HG03342 (cell line): Measurements from ENCODE around the gene INPP5K.
A peak's percentile ranks its signal among the peaks of the same experiment; 100 is the strongest.
"Not testable (repeated sequence)": the region's sequence is repeated elsewhere in the genome, so short reads cannot be mapped to it uniquely, and the experiment has no call there.

Experiments used
- ATAC-seq: cut with Tn5 transposase; IDR thresholded peaks from one replicate; pipeline ENCODE4 v1.9.1; 2021; ENCODE audit warnings: mild to moderate bottlenecking, moderate library complexity; ENCODE audit not compliant: unreplicated experiment

The INPP5K gene

GRCh38 chr17:1469231-1469852, 47.1 kb downstream of the INPP5K start:
- ATAC-seq: no peak

- no peak for ATAC-seq
Measured at GRCh38 chr17:1467898-1468492, 48.4 kb downstream of the INPP5K start.

GRCh38 chr17:1467258-1467657, 49.2 kb downstream of the INPP5K start:
- ATAC-seq: no peak

GRCh38 chr17:1464186-1464585, 52.2 kb downstream of the INPP5K start:
- no peak for ATAC-seq

GRCh38 chr17:1462164-1463112, 54.0 kb downstream of the INPP5K start:
- no peak for ATAC-seq

- no peak for ATAC-seq
Measured at GRCh38 chr17:1461198-1461944, 55.0 kb downstream of the INPP5K start.

GRCh38 chr17:1460233-1460632, 56.2 kb downstream of the INPP5K start:
- no peak for ATAC-seq

- peak; percentile 78 for ATAC-seq
Measured at GRCh38 chr17:1455797-1456599, 60.4 kb downstream of the INPP5K start, which contains the start of gene CRK. TSS of gene CRK (minus strand) at chr17:1456232. CDS start at chr17:1456117, 115 bp downstream.

GRCh38 chr17:1455291-1455796, 61.1 kb downstream of the INPP5K start:
- ATAC-seq: peak; percentile 24

GRCh38 chr17:1454541-1454940, 61.9 kb downstream of the INPP5K start:
- ATAC-seq: no peak

GRCh38 chr17:1453694-1454093, 62.7 kb downstream of the INPP5K start:
- ATAC-seq: not testable (repeated sequence)

- ATAC-seq: no peak
Measured at GRCh38 chr17:1452836-1453235, 63.6 kb downstream of the INPP5K start.

GRCh38 chr17:1450261-1450660, 66.2 kb downstream of the INPP5K start:
- not testable (repeated sequence) for ATAC-seq

GRCh38 chr17:1449412-1449967, 66.9 kb downstream of the INPP5K start:
- ATAC-seq: no peak

- no peak for ATAC-seq
Measured at GRCh38 chr17:1447052-1447451, 69.4 kb downstream of the INPP5K start.

GRCh38 chr17:1446201-1446600, 70.2 kb downstream of the INPP5K start:
- ATAC-seq: no peak

GRCh38 chr17:1445695-1446094, 70.7 kb downstream of the INPP5K start:
- ATAC-seq: not testable (repeated sequence)
